Gastrocnemius medialis (tissue), 4 donors: ENCODE results near the gene NINJ2. TPM values are rescaled to one million over a fixed set of nuclear protein-coding genes. Genes with fewer than 3 reads are reported as not detected.
"Not testable (repeated sequence)": the region's sequence is repeated elsewhere in the genome, so short reads cannot be mapped to it uniquely, and the experiment has no call there.

Experiments
- ATAC-seq, 2 donors: fragments of 150-250 bp; one replicate each; pipeline ENCODE4 v1.9.1; 2016
- DNase-seq, 2 donors: peaks; one replicate each; pipeline ENCODE4 v3.0.0-alpha.2; 2019
- H3K27ac ChIP-seq, 4 donors: fragments of 200-600 bp; sonication (generic); 1 replicate in 1 of 4; 2 replicates in 3 of 4; pipeline ENCODE4 v1.5.1; 2016 to 2018; ENCODE audit warnings: mild to moderate bottlenecking in 2 of 4, moderate library complexity in 1 of 4
- H3K27me3 ChIP-seq, 3 donors: fragments of 200-600 bp; sonication (generic) in 2 of 3; 1 replicate in 1 of 3; 2 replicates in 2 of 3; pipeline versions ENCODE4 v1.5.1 to v1.6.0; 2016 to 2019; ENCODE audit warnings: mild to moderate bottlenecking in 1 of 3, moderate library complexity in 1 of 3
- H3K36me3 ChIP-seq, 2 donors: fragments of 200-600 bp; sonication (generic) in 1 of 2; one replicate each; pipeline ENCODE4 v1.5.1; 2017 to 2018
- H3K4me1 ChIP-seq, 2 donors: fragments of 200-600 bp; sonication (generic) in 1 of 2; one replicate each; pipeline ENCODE4 v1.5.1; 2016 to 2017; ENCODE audit warnings: mild to moderate bottlenecking in 2 of 2
- H3K4me3 ChIP-seq, 4 donors: fragments of 200-600 bp; sonication (generic) in 3 of 4; 1 replicate in 1 of 4; 2 replicates in 3 of 4; pipeline ENCODE4 v1.5.1; 2016 to 2019; ENCODE audit warnings: mild to moderate bottlenecking in 2 of 4
- H3K9me3 ChIP-seq, 3 donors: fragments of 200-600 bp; sonication (generic) in 2 of 3; 1 replicate in 1 of 3; 2 replicates in 2 of 3; pipeline ENCODE4 v1.5.1; 2016 to 2019
- CTCF ChIP-seq, 5 experiments: fragments of 450-650 bp in 3 of 5; fragments of 200-600 bp in 2 of 5; sonication (generic) in 2 of 5; IDR thresholded peaks in 4 of 5; conservative IDR thresholded peaks in 1 of 5; 1 replicate in 4 of 5; 2 replicates in 1 of 5; pipeline ENCODE4 v1.5.1; 2016 to 2019; ENCODE audit warnings: antibody characterized with exemption in 5 of 5, mild to moderate bottlenecking in 3 of 5, moderate library complexity in 3 of 5
- POLR2A ChIP-seq, 2 donors: fragments of 450-650 bp; IDR thresholded peaks; one replicate each; pipeline ENCODE4 v1.6.1; 2017; ENCODE audit warnings: antibody characterized with exemption in 2 of 2, mild to moderate bottlenecking in 2 of 2, moderate library complexity in 2 of 2
- in situ Hi-C, 4 donors: fragments of 200-750 bp; cut with MboI; loops; one replicate each; pipeline versions ENCODE4 v1.15.0 to v1.8.0; 2017; ENCODE audit warnings: low sequenced_read_pairs in 4 of 4
- intact Hi-C: fragments of 100-400 bp; cut with DNase I; formaldehyde crosslinking; loops from one replicate; pipeline ENCODE4 v1.15.1; 2023; ENCODE audit warnings: low total_unique reads
- total RNA-seq, 4 donors: library from RNA; depleted of rRNA; stranded (reverse); fragments of >200 nt; gene quantifications; one replicate each; pipeline versions ENCODE4 v1.1.0 to v1.2.3, GENCODE V29; 2016

NINJ2 gene
- total RNA-seq, 4 donors from 2014 or later, result 12.0 to 106 (median 78.5) TPM

DNA sequence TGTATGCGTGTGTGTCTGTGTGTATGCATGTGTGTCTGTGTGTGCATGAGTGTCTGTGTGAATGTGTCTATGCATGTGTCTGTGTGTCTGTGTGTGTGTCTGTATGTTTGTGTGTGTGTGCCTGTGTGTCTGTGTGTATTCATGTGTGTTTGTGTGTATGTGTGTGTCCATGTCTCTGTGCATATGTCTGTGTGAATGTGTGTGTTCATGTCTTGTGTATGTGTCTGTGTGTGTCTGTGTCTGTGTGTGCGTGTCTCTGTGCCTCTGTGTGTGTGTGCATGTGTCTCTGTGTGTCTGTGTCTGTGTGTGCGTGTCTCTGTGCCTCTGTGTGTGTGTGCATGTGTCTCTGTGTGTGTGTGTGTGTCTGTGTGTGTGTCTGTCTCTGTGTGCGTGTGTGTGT lies 82.4 kb downstream of the NINJ2 start:
- in situ Hi-C loops (loop anchor here in 1 of 4 donors (25.0 kb wide), 1 partner anchor 156 kb away; no protein-coding TSS in a partner anchor), intact Hi-C loops (no loop called here)
- DNase-seq, result no peak
- Histone ChIP-seq H3K36me3 (no peaks in the 10 kb centered on the region), H3K27ac (peak overlapping the region; percentile 45 to 60 (median 57)), H3K4me1 (peaks cover 45 to 53% of the 10 kb centered on the region in 2 donors), H3K27me3 (no peaks in the 10 kb centered on the region), H3K4me3 (no peak overlapping the region), H3K9me3 (no peaks in the 10 kb centered on the region)
- no peak for ATAC-seq
- no peak for TF ChIP-seq CTCF (IDR thresholded peaks at IDR 0.05 in 4 of 5, conservative IDR thresholded peaks at IDR 0.05 in 1 of 5)
- no peak for TF ChIP-seq POLR2A (IDR thresholded peaks at IDR 0.05)

DNA sequence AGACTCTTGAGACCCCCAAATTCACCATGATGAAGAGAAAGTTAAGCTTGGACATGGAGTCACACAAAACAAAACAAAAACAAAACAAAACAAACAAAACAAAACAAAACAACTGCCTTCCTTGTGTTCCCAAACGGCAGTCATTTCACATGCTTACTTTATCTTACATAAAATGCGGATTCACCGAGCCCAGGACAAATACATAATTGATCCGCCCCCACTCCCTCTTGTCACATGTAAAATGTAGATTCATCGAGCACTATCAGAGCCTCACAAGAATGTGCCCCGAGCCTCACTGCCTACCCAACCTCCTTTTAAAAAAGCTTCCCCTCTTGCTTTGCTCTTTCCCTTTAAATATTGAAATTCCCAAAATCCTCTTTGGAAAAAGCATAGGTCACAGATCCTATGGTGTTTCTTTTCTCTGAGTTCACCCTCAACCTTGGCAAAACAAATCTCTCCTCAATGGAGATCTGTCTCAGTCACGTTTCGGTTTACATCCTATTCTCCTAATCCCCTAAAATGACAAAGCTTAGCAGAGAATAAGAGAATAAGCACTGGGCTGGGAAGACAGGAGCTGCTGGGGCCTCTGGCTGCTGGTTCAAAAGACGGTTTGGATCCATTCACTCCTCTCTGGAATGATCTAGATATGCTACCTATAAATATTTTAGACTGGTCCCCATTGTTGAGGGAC lies 83.7 kb downstream of the NINJ2 start:
- in situ Hi-C loops (loop anchor here (5.0 to 25.0 kb wide), 8 partner anchors 65 to 235 kb away; partner anchors contain the start of gene WNK1 (in 2 of the 4)), intact Hi-C loops (no loop called here)
- DNase-seq, result no peak

DNA sequence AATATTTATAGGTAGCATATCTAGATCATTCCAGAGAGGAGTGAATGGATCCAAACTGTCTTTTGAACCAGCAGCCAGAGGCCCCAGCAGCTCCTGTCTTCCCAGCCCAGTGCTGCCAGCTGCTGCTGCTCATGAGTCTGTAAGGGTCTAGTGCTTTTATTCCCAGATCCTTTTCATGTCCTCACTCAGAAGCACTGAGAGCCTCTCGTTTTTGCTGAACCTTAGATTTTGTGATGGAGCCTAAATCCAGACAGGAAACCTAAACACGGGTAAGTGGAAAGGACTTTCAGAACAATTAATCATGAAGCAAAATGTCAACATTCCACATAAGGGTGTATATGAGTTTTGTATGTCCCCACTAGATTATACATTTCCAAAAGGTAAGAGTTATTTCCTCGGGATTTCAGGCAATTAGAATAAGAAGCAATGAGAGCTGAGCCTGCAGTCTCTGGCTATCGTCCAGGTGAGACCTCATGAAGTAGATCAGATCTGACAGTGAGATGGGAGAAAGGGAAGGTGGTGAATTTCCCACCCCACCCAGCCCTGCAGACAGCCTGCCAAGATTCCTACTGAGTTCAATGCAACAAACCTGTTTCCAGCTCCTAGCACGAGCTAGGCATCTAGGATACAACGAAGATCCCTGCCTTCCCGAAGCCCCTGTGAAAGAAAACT lies 84.4 kb downstream of the NINJ2 start:
- no peak overlapping the region for H3K4me3 ChIP-seq
- in situ Hi-C loops (loop anchor here (5.0 to 25.0 kb wide), 8 partner anchors 66 to 236 kb away; partner anchors contain the start of gene WNK1 (in 2 of the 4)), intact Hi-C loops (no loop called here)
- H3K9me3 ChIP-seq, result no peaks in the 10 kb centered on the region
- DNase-seq (no peak), ATAC-seq (no peak)
- no peaks in the 10 kb centered on the region for H3K36me3 ChIP-seq
- H3K27me3 ChIP-seq, result no peaks in the 10 kb centered on the region
- H3K4me1 ChIP-seq, result peaks cover 44 to 51% of the 10 kb centered on the region in 2 donors
- no peak for TF ChIP-seq POLR2A (IDR thresholded peaks at IDR 0.05)
- TF ChIP-seq CTCF (IDR thresholded peaks at IDR 0.05 in 4 of 5, conservative IDR thresholded peaks at IDR 0.05 in 1 of 5), result no peak
- H3K27ac ChIP-seq, result peak overlapping the region; percentile 30 to 65 (median 48)

More for the DNA sequence above, 83.7 kb downstream of the NINJ2 start:
- H3K4me3 ChIP-seq, result no peak overlapping the region
- no peak for ATAC-seq
- H3K27me3 ChIP-seq, result no peaks in the 10 kb centered on the region
- H3K9me3 ChIP-seq, result no peaks in the 10 kb centered on the region
- no peaks in the 10 kb centered on the region for H3K36me3 ChIP-seq
- TF ChIP-seq POLR2A (IDR thresholded peaks at IDR 0.05) (no peak), CTCF (IDR thresholded peaks at IDR 0.05 in 4 of 5, conservative IDR thresholded peaks at IDR 0.05 in 1 of 5) (no peak)
- peaks cover 50 to 56% of the 10 kb centered on the region in 2 donors for H3K4me1 ChIP-seq
- H3K27ac ChIP-seq, result peak overlapping the region; percentile 18 to 60 (median 48)

DNA sequence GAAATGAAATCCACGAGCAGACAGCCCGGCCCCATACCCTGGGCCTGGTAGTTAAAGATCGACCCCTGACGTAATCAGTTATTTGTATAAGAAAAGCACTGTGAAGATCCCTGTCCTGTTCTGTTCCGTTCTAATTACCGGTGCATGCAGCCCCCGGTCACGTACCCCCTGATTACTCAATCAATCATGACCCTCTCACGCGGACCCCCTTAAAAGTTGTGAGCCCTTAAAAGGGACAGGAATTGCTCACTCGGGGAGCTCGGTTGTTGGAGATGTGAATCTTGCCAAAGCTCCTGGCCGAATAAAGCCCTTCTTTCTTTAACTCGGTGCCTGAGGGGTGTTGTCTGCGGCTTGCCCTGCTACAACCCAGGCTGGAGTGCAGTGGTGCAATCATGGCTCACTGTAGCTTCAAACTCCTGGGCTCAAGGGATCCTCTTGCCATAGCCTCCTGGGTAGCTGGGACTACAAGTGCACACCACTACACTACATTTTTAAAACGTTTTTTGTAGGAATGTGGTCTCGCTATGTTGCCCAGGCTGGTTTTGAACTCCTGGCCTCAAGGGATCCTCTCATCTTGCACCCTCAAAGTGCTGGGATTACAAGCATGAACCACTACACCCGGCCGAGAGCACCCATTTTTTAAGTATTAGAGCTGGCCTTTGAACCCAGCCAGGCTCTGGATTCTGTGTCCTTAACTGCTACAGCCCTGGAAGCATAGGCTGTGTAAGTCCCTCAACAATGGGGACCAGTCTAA lies 85.1 kb downstream of the NINJ2 start:
- intact Hi-C loops, H3K4me3 ChIP-seq, ATAC-seq, DNase-seq, H3K36me3 ChIP-seq, H3K27me3 ChIP-seq, H3K9me3 ChIP-seq: not testable (repeated sequence)
- Histone ChIP-seq H3K4me1 (peaks cover 38 to 44% of the 10 kb centered on the region in 2 donors), H3K27ac (peak overlapping the region; percentile 30 to 65 (median 48))
- in situ Hi-C loops, result loop anchor here (5.0 to 25.0 kb wide), 8 partner anchors 67 to 237 kb away; partner anchors contain the start of gene WNK1 (in 2 of the 4)
